ENCODE results near the gene ZNF217.
"Not testable (repeated sequence)": the region's sequence is repeated elsewhere in the genome, so short reads cannot be mapped to it uniquely, and the experiment has no call there.

The ZNF217 gene

DNA sequence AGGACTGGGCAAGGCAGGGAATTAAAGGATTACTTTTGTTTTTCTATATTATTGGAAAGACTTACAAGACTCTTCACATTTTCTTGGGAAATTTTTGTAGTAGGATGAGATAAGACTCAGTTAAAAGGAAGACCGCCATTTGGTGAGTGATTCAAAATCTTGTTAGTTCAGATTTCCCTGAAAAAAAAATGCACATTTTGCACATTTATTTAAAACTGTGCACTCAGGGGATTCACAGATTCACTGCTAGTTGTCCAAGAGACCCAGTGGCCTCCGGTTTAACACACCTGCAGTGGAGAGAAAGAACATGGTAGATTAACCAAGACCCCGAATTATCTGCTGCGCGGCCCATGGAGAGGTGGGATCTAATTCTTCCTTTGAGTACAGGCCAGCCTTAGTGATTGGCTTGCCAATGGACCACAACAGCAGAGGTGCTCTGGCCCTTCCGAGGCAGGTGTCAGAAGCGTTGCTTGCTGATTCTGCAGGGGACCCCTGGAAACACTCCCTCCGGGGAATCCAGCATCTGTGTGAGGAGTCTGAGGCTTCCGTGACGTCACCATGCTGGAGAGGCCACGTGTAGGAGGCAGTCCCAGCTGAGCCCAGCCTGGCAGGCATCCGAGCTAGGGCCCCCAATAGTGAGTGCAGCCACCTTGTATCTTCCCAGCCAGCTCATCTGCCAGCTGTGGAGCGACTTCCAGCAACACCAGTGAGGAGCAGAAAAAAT lies 68.9 kb downstream of the ZNF217 start:
- Histone ChIP-seq H3K27ac (ENCODE audit: low read depth, low read length) (no peak overlapping the region), H4K20me1 (ENCODE audit: control insufficient read depth, insufficient read depth, low read depth, low read length) (no peaks in the 10 kb centered on the region), H3K79me2 (ENCODE audit: control insufficient read depth, low read length) (no peaks in the 10 kb centered on the region), H3K4me1 (ENCODE audit: control insufficient read depth, low read length) (no peaks in the 10 kb centered on the region), H3K9me3 (ENCODE audit: control insufficient read depth, insufficient read depth, low read length) (no peaks in the 10 kb centered on the region), H3K9me2 (replicated peaks; ENCODE audit: control insufficient read depth, low read length) (no peaks in the 10 kb centered on the region), H3K27me3 (ENCODE audit: control insufficient read depth, low read length) (peaks cover under 1% of the 10 kb centered on the region; the same call in 1 of the 2 replicates), H3F3A (ENCODE audit: control insufficient read depth, insufficient read depth) (no peaks in the 10 kb centered on the region), H3K36me3 (ENCODE audit: control insufficient read depth, low read length) (no peaks in the 10 kb centered on the region), H3K4me2 (ENCODE audit: low read length) (no peak overlapping the region), H3K4me3 (ENCODE audit: low read length) (no peak overlapping the region)
- no peak for TF ChIP-seq EZH2phosphoT487 (IDR thresholded peaks at IDR 0.05; ENCODE audit: borderline replicate concordance, low read length)
- TF ChIP-seq, protein P1, sequence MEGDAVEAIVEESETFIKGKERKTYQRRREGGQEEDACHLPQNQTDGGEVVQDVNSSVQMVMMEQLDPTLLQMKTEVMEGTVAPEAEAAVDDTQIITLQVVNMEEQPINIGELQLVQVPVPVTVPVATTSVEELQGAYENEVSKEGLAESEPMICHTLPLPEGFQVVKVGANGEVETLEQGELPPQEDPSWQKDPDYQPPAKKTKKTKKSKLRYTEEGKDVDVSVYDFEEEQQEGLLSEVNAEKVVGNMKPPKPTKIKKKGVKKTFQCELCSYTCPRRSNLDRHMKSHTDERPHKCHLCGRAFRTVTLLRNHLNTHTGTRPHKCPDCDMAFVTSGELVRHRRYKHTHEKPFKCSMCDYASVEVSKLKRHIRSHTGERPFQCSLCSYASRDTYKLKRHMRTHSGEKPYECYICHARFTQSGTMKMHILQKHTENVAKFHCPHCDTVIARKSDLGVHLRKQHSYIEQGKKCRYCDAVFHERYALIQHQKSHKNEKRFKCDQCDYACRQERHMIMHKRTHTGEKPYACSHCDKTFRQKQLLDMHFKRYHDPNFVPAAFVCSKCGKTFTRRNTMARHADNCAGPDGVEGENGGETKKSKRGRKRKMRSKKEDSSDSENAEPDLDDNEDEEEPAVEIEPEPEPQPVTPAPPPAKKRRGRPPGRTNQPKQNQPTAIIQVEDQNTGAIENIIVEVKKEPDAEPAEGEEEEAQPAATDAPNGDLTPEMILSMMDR (IDR thresholded peaks at IDR 0.05; ENCODE audit: low read depth, low read length, poor library complexity, severe bottlenecking), result no peak

DNA sequence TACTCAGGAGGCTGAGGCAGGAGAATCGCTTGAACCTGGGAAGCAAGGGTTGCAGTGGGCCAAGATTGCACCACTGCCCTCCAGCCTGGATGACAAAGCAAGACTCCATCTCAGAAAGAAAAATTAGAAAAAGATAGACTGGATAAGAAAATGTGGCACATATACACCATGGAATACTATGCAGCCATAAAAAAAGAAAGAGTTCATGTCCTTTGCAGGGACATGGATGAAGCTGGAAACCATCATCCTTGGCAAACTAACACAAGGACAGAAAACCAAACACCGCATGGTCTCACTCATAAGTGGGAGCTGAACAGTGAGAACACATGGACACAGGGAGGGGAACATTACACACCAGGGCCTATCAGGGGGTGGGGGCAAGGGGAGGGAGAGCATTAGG lies 70.0 kb downstream of the ZNF217 start:
- H3K27ac ChIP-seq (ENCODE audit: low read depth, low read length); H3K27me3 ChIP-seq (ENCODE audit: control insufficient read depth, low read length); H3K79me2 ChIP-seq (ENCODE audit: control insufficient read depth, low read length); H3K36me3 ChIP-seq (ENCODE audit: control insufficient read depth, low read length); H3K9me3 ChIP-seq (ENCODE audit: control insufficient read depth, insufficient read depth, low read length); H4K20me1 ChIP-seq (ENCODE audit: control insufficient read depth, insufficient read depth, low read depth, low read length); H3F3A ChIP-seq (ENCODE audit: control insufficient read depth, insufficient read depth); H3K4me3 ChIP-seq (ENCODE audit: low read length); H3K4me1 ChIP-seq (ENCODE audit: control insufficient read depth, low read length); H3K4me2 ChIP-seq (ENCODE audit: low read length); H3K9me2 ChIP-seq (replicated peaks; ENCODE audit: control insufficient read depth, low read length): not testable (repeated sequence)

DNA sequence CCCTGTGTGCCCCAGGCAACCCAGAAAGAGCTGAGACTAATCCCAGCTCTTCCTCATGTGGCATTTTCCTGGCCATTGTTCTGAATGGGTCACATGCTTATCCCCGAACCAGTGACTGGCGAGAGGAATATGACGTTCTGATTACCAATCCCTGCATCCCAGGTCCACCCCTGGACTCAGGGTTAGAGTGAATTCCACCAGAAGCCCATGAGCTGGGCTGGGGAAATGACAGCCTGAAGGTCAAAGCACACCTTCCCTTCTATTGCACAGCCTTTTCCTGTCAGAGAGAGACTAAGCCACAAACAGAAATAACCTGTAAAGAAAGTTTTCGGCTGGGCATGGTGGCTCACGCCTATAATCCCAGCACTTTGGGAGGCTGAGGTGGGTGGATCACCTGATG lies 70.9 kb downstream of the ZNF217 start:
- TF ChIP-seq EZH2phosphoT487 (IDR thresholded peaks at IDR 0.05; ENCODE audit: borderline replicate concordance, low read length), result no peak
- TF ChIP-seq, protein P1 (IDR thresholded peaks at IDR 0.05; ENCODE audit: low read depth, low read length, poor library complexity, severe bottlenecking), result no peak
- Histone ChIP-seq H3K27ac (ENCODE audit: low read depth, low read length) (no peak overlapping the region), H3K36me3 (ENCODE audit: control insufficient read depth, low read length) (no peaks in the 10 kb centered on the region), H4K20me1 (ENCODE audit: control insufficient read depth, insufficient read depth, low read depth, low read length) (no peaks in the 10 kb centered on the region), H3K79me2 (ENCODE audit: control insufficient read depth, low read length) (no peaks in the 10 kb centered on the region), H3F3A (ENCODE audit: control insufficient read depth, insufficient read depth) (no peaks in the 10 kb centered on the region), H3K4me1 (ENCODE audit: control insufficient read depth, low read length) (no peaks in the 10 kb centered on the region), H3K9me2 (replicated peaks; ENCODE audit: control insufficient read depth, low read length) (no peaks in the 10 kb centered on the region), H3K4me3 (ENCODE audit: low read length) (no peak overlapping the region), H3K4me2 (ENCODE audit: low read length) (no peak overlapping the region), H3K9me3 (ENCODE audit: control insufficient read depth, insufficient read depth, low read length) (no peaks in the 10 kb centered on the region), H3K27me3 (ENCODE audit: control insufficient read depth, low read length) (peaks cover 4% of the 10 kb centered on the region; the same call in 1 of the 2 replicates)

DNA sequence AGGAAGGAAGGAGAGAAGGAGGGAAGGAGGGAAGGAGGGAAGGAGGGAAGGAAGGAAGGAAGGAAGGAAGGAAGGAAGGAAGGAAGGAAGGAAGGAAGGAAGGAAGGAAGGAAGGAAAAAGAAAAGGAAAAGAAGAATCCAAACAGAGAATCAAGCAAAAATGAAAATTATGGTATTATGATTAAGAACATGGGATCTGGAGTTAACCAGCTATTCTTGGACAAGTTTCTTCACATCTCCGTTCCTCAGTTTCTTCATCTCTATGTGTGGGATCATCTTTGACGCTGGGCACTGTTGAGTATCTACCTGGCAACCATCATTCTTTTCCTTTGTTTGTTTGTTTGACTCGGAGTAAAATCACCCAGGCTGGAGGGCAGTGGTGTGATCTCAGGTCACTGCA lies 71.6 kb downstream of the ZNF217 start:
- Histone ChIP-seq H3K36me3 (ENCODE audit: control insufficient read depth, low read length) (no peaks in the 10 kb centered on the region), H3K79me2 (ENCODE audit: control insufficient read depth, low read length) (no peaks in the 10 kb centered on the region), H3K4me3 (ENCODE audit: low read length) (no peak overlapping the region), H4K20me1 (ENCODE audit: control insufficient read depth, insufficient read depth, low read depth, low read length) (no peaks in the 10 kb centered on the region), H3K4me2 (ENCODE audit: low read length) (no peak overlapping the region), H3K27ac (ENCODE audit: low read depth, low read length) (no peak overlapping the region), H3F3A (ENCODE audit: control insufficient read depth, insufficient read depth) (no peaks in the 10 kb centered on the region), H3K27me3 (ENCODE audit: control insufficient read depth, low read length) (peaks cover 4% of the 10 kb centered on the region; the same call in 1 of the 2 replicates), H3K9me3 (ENCODE audit: control insufficient read depth, insufficient read depth, low read length) (no peaks in the 10 kb centered on the region), H3K9me2 (replicated peaks; ENCODE audit: control insufficient read depth, low read length) (no peaks in the 10 kb centered on the region), H3K4me1 (ENCODE audit: control insufficient read depth, low read length) (no peaks in the 10 kb centered on the region)
- TF ChIP-seq, protein P1 (IDR thresholded peaks at IDR 0.05; ENCODE audit: low read depth, low read length, poor library complexity, severe bottlenecking), result no peak
- TF ChIP-seq EZH2phosphoT487 (IDR thresholded peaks at IDR 0.05; ENCODE audit: borderline replicate concordance, low read length), result no peak

DNA sequence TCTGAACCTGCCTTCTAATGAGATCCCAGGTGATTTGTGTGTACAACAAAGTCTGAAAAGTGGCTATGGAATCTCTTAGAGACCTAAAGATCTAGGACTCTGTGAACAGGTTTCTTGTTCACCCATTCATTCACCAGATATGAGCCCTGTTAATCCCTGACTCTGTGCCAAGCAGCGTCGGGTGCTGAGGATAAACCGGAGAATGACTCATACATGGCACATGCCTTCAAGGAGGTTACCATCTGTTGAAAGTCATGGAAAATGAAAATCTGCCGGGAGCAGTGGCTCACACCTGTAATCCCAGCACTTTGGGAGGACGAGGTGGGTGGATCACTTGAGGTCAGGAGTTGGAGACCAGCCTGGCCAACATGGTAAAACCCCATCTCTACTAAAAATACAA lies 72.2 kb downstream of the ZNF217 start:
- H3F3A ChIP-seq (ENCODE audit: control insufficient read depth, insufficient read depth); H3K4me2 ChIP-seq (ENCODE audit: low read length); H3K4me3 ChIP-seq (ENCODE audit: low read length); H3K9me3 ChIP-seq (ENCODE audit: control insufficient read depth, insufficient read depth, low read length); H3K27me3 ChIP-seq (ENCODE audit: control insufficient read depth, low read length); H3K36me3 ChIP-seq (ENCODE audit: control insufficient read depth, low read length); H3K4me1 ChIP-seq (ENCODE audit: control insufficient read depth, low read length); H3K9me2 ChIP-seq (replicated peaks; ENCODE audit: control insufficient read depth, low read length); H3K79me2 ChIP-seq (ENCODE audit: control insufficient read depth, low read length); H3K27ac ChIP-seq (ENCODE audit: low read depth, low read length); H4K20me1 ChIP-seq (ENCODE audit: control insufficient read depth, insufficient read depth, low read depth, low read length): not testable (repeated sequence)
